Natural killer cell (primary cell): ENCODE measurements around the gene RASAL1. TPM values are rescaled to one million over a fixed set of nuclear protein-coding genes. Genes with fewer than 3 reads are reported as not detected.

Experiments
- ATAC-seq, 3 donors: fragments of 150-1000 bp in 2 of 3; fragments of 200-7000 bp in 1 of 3; cut with Tn5 transposase; 1 replicate in 1 of 3; 2 replicates in 2 of 3; pipeline ENCODE4 v1.10.0; 2021; ENCODE audit warnings: mild to moderate bottlenecking in 2 of 3, moderate library complexity in 2 of 3
- DNase-seq, 2 donors: peaks; one replicate each; pipeline versions ENCODE4 v3.0.0 to v3.0.0-alpha.2; 2013 to 2021; ENCODE audit warnings: mixed read lengths in 1 of 2
- H3K27ac ChIP-seq: one replicate; pipeline ENCODE4 v1.5.1; 2013; ENCODE audit warnings: mild to moderate bottlenecking, low read length
- H3K27me3 ChIP-seq: one replicate; pipeline ENCODE4 v1.6.1; 2013; ENCODE audit warnings: low read length; ENCODE audit not compliant: control insufficient read depth, insufficient read depth
- H3K36me3 ChIP-seq: one replicate; pipeline ENCODE4 v1.6.1; 2013; ENCODE audit warnings: low read length; ENCODE audit not compliant: control insufficient read depth, insufficient read depth
- H3K4me1 ChIP-seq: one replicate; pipeline ENCODE4 v1.6.1; 2013; ENCODE audit warnings: low read length; ENCODE audit not compliant: control insufficient read depth, insufficient read depth
- H3K4me3 ChIP-seq: one replicate; pipeline ENCODE4 v1.5.1; 2013; ENCODE audit warnings: low read length
- H3K9me3 ChIP-seq: one replicate; pipeline ENCODE4 v1.6.1; 2013; ENCODE audit warnings: low read length; ENCODE audit not compliant: control insufficient read depth, insufficient read depth
- H3K27ac Mint-ChIP-seq, 2 donors: one replicate each; pipeline ENCODE4 v1.8.0; 2022; ENCODE audit warnings: mild to moderate bottlenecking in 2 of 2, mixed read lengths in 2 of 2, moderate library complexity in 1 of 2
- H3K27me3 Mint-ChIP-seq, 2 donors: one replicate each; pipeline ENCODE4 v1.8.0; 2022; ENCODE audit warnings: low read depth in 2 of 2, mixed read lengths in 2 of 2
- H3K36me3 Mint-ChIP-seq: one replicate; pipeline ENCODE4 v1.8.0; 2022; ENCODE audit warnings: mixed read lengths
- H3K4me1 Mint-ChIP-seq, 2 donors: one replicate each; pipeline ENCODE4 v1.8.0; 2022; ENCODE audit warnings: mixed read lengths in 2 of 2
- H3K4me3 Mint-ChIP-seq: one replicate; pipeline ENCODE4 v1.8.0; 2022; ENCODE audit warnings: mild to moderate bottlenecking, moderate library complexity, mixed read lengths
- H3K9me3 Mint-ChIP-seq, 2 donors: one replicate each; pipeline ENCODE4 v1.8.0; 2022; ENCODE audit warnings: mixed read lengths in 2 of 2
- WGBS: methylation state at CpG from one replicate; pipeline ENCODE4 v1.1.7; 2013; ENCODE audit warnings: missing lambda C conversion rate; ENCODE audit not compliant: insufficient coverage; 5-methylcytosine and 5-hydroxymethylcytosine counted together
- intact Hi-C: fragments of 100-400 bp; cut with micrococcal nuclease; formaldehyde crosslinking; loops from one replicate; pipeline ENCODE4 v1.14.2; 2022
- total RNA-seq, 4 donors: library from RNA; stranded (reverse); fragments of 120-200 nt in 1 of 4; gene quantifications; one replicate each; pipeline versions ENCODE4 v1.2.3 to v1.2.4, GENCODE V29; 2013 to 2022
- TF ChIP-seq, protein P1 (sequence below): fragments of 200-600 bp; IDR thresholded peaks from one replicate; pipeline ENCODE4 v1.8.0; 2022; ENCODE audit warnings: antibody characterized with exemption

Gene RASAL1
- total RNA-seq, 3 donors from 2014 or later (not counting 1 experiment from before 2014, with no cell fraction given) = not detected

DNA sequence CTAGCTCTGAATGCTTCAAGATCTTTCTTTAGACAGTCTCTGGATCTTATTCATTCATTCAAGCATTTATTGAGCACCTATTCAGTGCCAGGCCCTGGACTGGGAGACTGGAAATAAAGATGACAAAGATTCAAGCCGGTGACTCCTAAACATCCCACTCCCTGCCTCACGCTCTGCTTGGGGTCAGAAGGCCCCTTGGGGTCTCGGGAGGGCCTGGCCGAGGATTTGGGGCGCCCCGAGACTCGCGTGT lies 79.3 kb downstream of the RASAL1 start:
- Histone ChIP-seq H3K4me3 (peak overlapping the region; percentile 29), H3K9me3 (no peaks in the 10 kb centered on the region), H3K36me3 (no peaks in the 10 kb centered on the region), H3K4me1 (peaks cover 54% of the 10 kb centered on the region), H3K27me3 (no peaks in the 10 kb centered on the region), H3K27ac (peak overlapping the region; percentile 14)
- no peak for DNase-seq
- H3K27me3 Mint-ChIP-seq = peaks cover 7 to 12% of the 10 kb centered on the region in 2 donors
- intact Hi-C loops = no loop called here
- no peaks in the 10 kb centered on the region for H3K9me3 Mint-ChIP-seq
- TF ChIP-seq, protein P1, sequence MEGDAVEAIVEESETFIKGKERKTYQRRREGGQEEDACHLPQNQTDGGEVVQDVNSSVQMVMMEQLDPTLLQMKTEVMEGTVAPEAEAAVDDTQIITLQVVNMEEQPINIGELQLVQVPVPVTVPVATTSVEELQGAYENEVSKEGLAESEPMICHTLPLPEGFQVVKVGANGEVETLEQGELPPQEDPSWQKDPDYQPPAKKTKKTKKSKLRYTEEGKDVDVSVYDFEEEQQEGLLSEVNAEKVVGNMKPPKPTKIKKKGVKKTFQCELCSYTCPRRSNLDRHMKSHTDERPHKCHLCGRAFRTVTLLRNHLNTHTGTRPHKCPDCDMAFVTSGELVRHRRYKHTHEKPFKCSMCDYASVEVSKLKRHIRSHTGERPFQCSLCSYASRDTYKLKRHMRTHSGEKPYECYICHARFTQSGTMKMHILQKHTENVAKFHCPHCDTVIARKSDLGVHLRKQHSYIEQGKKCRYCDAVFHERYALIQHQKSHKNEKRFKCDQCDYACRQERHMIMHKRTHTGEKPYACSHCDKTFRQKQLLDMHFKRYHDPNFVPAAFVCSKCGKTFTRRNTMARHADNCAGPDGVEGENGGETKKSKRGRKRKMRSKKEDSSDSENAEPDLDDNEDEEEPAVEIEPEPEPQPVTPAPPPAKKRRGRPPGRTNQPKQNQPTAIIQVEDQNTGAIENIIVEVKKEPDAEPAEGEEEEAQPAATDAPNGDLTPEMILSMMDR = no peak
- no peaks in the 10 kb centered on the region for H3K36me3 Mint-ChIP-seq
- no peak for ATAC-seq
- peak overlapping the region; percentile 55 for H3K4me3 Mint-ChIP-seq
- no peaks in the 10 kb centered on the region for H3K4me1 Mint-ChIP-seq
- WGBS = 11% methylated on average over 8 of the region's 8 CpGs
- H3K27ac Mint-ChIP-seq = no peak overlapping the region

DNA sequence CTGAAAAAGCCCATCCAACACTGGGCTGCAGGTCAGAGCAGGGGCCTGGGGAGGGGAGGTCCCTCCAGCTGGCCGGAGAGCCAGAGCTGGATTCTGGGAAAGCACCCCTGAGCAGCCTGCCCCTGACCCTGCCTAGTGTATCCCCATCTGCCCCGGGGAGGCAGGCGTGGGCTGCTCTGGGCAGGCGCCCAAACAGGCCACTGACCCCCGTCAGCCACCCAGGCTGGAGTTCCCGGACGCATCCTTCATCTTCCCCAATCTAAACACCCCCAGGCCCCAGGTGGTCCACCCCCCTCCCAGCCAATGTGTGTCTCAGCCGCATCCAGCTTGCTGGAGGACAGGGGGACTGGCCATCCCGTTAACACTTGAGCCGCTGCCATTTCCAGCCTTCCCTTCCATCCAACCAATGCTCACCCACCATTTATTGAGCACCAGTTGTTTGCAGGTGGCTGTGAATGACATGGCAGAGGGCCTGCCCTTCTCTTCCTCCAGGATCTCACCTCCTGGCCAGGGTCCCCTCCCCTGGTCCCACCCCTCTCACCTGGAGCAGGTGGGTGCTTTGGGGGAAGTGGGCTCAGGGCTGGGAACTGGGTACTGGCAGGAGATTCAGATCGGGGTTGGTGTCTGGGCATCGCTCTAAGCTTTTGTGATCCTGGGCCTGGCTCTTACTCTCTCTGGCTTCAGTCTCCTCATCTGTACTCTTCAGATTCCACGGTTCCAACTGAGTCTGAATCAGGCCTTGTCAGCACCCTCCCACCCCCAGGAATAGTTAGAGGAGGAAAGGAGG lies 79.8 kb downstream of the RASAL1 start:
- H3K36me3 ChIP-seq = no peaks in the 10 kb centered on the region
- no peak for DNase-seq
- peak overlapping the region; percentile 29 for H3K4me3 ChIP-seq
- Mint-ChIP-seq H3K9me3 (no peaks in the 10 kb centered on the region), H3K27ac (no peak overlapping the region), H3K4me1 (no peaks in the 10 kb centered on the region), H3K4me3 (peak overlapping the region; percentile 55), H3K36me3 (no peaks in the 10 kb centered on the region), H3K27me3 (peaks cover 7 to 12% of the 10 kb centered on the region in 2 donors)
- 87% methylated on average over 12 of the region's 13 CpGs for WGBS
- H3K9me3 ChIP-seq = no peaks in the 10 kb centered on the region
- TF ChIP-seq, protein P1 = no peak
- H3K27me3 ChIP-seq = no peaks in the 10 kb centered on the region
- peaks cover 50% of the 10 kb centered on the region for H3K4me1 ChIP-seq
- intact Hi-C loops = no loop called here
- H3K27ac ChIP-seq = no peak overlapping the region
- ATAC-seq = no peak

DNA sequence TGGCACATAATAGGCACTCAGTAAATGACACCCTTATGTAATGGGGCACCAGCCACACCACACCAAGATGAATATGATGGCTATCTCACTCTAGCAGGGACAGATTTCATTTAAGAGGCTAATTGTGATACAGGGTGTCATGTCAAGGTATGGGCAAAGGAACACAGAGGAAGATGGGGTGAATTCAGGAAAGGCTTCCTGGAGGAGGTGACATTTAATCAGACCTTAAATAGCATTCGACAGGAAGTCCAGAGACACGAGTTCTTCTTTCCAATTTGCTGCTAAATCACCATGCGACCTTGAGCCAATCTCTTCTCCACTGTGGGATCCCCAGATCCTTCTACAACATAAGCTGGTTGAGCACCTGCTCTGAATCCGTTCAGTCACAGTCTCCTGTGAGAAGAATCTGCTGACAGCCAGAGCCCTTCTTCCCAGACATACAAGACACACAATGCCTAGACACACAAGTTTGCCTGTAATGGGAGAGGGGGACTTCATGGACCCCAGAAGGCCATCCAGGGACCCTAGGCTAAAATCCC lies 80.5 kb downstream of the RASAL1 start:
- TF ChIP-seq, protein P1 = no peak
- WGBS = 69% methylated on average over 4 of the region's 4 CpGs
- Mint-ChIP-seq H3K4me3 (peak overlapping the region; percentile 25), H3K36me3 (no peaks in the 10 kb centered on the region), H3K27ac (no peak overlapping the region), H3K9me3 (no peaks in the 10 kb centered on the region), H3K27me3 (peaks cover 7 to 12% of the 10 kb centered on the region in 2 donors), H3K4me1 (no peaks in the 10 kb centered on the region)
- no peaks in the 10 kb centered on the region for H3K9me3 ChIP-seq
- H3K27me3 ChIP-seq = no peaks in the 10 kb centered on the region
- DNase-seq = no peak
- H3K4me3 ChIP-seq = no peak overlapping the region
- no peaks in the 10 kb centered on the region for H3K36me3 ChIP-seq
- H3K27ac ChIP-seq = no peak overlapping the region
- no peak for ATAC-seq
- intact Hi-C loops = no loop called here
- H3K4me1 ChIP-seq = peaks cover 44% of the 10 kb centered on the region

DNA sequence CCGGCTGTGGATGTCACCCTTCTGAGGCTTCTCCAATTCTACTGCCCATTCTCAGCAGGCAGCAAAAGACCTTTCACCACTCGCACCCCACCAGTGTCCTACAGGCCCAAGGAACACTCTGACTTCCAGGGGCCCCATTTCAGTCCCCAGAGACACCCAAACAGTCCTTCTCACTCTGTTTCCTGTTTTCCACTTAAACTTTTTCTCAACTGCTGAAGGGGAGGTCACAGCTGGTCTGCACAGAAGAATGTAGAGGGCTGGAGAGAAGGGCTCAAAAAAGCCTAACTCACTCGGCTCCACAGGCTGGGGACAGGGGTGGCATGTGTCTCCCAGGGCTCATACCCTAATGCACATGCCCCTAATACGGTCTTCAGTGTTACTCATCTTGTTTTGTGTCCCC lies 83.2 kb downstream of the RASAL1 start:
- Histone ChIP-seq H3K27me3 (no peaks in the 10 kb centered on the region), H3K4me3 (no peak overlapping the region), H3K9me3 (no peaks in the 10 kb centered on the region), H3K36me3 (no peaks in the 10 kb centered on the region), H3K27ac (no peak overlapping the region), H3K4me1 (peaks cover 36% of the 10 kb centered on the region)
- Mint-ChIP-seq H3K36me3 (no peaks in the 10 kb centered on the region), H3K27ac (no peak overlapping the region), H3K4me3 (no peak overlapping the region), H3K9me3 (no peaks in the 10 kb centered on the region), H3K4me1 (peaks cover 0 to 6% of the 10 kb centered on the region in 2 donors), H3K27me3 (peaks cover 7 to 15% of the 10 kb centered on the region in 2 donors)
- ATAC-seq (no peak), DNase-seq (no peak)
- TF ChIP-seq, protein P1 = no peak
- intact Hi-C loops = no loop called here
- 68% methylated on average over 4 of the region's 4 CpGs for WGBS
